ACHN (cell line): Measurements from ENCODE around the gene ZNF335.
"Not testable (repeated sequence)": the region's sequence is repeated elsewhere in the genome, so short reads cannot be mapped to it uniquely, and the experiment has no call there.

Experiments used
- DNase-seq: peaks from one replicate; pipeline ENCODE4 v3.0.0-alpha.2; 2015
- in situ Hi-C: cut with HindIII; loops from 2 replicates; pipeline ENCODE4 v1.10.0; 2017; ENCODE audit warnings: low sequenced_read_pairs, low pct_ligation_motif_present, low pct_unique_long_range_greater_than_20kb

ZNF335 gene

GRCh38 chr20:45905505-45906079 lies 66.4 kb downstream of the ZNF335 start:
- peak; percentile 15 for DNase-seq
- in situ Hi-C loops = no loop called here

- in situ Hi-C loops = no loop called here
- no peak for DNase-seq
Observed at GRCh38 chr20:45904583-45905504, 67.2 kb downstream of the ZNF335 start.

GRCh38 chr20:45902199-45902701 lies 69.8 kb downstream of the ZNF335 start:
- in situ Hi-C loops = no loop called here
- DNase-seq = no peak

- in situ Hi-C loops = not testable (repeated sequence)
Observed at GRCh38 chr20:45901332-45901731, 70.7 kb downstream of the ZNF335 start.

GRCh38 chr20:45899046-45899835 lies 72.8 kb downstream of the ZNF335 start:
- no peak for DNase-seq
- in situ Hi-C loops = no loop called here

More at GRCh38 chr20:45901332-45901731, 70.7 kb downstream of the ZNF335 start:
- not testable (repeated sequence) for DNase-seq
